SH-SY5Y (cell line): ENCODE results near the gene RARB.

Source experiments
- GATA2 ChIP-seq: IDR thresholded peaks from 2 replicates; pipeline ENCODE4 v1.6.1; 2011; ENCODE audit warnings: mild to moderate bottlenecking, low read depth, low read length
- GATA3 ChIP-seq: IDR thresholded peaks from 2 replicates; pipeline ENCODE4 v1.6.1; 2011; ENCODE audit warnings: low read depth, mild to moderate bottlenecking, low read length, moderate library complexity

Gene RARB

DNA sequence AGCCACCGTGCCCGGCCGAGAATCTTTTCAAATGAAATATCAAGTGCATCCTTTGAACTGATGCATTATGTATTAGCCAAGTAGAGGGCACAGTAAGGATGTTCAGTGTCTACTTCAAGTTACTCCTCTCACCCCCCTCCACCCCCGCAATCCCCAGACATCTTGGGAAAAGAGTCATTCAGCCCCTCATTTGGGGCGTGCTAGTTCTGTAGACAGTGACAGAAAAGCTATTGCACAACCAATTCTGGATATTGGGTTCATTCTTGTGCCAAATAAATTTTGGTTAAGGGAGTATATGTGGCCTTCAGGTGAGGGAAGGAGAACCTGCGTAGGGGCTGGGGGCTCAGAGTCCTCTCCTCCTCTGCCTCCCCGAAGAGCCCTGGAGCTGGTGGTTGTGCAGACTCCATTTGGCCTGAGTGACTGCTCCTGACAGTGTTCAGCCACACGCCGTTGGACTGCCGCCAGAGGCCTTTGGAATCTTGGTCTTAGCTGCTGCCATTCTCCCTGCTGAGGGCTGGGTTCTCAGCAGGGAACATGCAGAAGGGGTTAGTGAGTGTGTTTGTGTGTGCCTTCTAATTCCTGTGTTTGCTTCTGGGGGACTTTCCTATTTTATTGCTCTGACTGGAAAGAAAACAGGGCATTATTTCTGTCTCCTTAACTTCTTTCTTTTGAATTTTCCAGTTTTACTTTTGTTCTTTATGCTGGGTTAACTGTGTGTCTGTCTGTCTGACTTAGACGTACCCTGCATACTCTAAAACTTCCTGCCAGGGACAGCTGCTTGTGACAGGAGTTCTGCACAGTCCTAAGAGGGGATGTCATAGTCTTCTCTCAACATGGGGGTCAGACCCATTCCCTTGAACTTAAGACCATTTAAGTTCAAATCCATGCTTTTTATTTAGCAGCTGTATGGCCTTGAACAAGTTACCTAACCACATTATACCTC is 21.0 kb downstream of the RARB start:
- TF ChIP-seq GATA2 (no peak), GATA3 (no peak)

DNA sequence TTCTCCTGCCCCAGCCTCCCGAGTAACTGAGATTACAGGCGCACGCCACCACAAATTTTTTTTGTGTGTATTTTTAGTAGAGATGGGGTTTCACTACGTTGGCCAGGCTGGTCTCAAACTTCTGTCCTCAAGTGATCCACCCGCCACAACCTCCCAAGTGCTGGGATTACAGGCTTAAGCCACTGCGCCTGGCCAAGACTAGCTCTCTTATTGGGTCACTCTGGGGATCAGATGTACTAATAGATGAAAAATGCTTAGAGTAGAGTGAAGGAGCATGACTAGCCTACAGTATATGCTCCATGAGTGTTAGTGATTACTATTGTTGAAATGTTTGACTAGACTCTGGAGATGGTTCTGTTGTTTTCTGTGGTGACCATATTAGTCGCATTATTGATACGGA is 21.8 kb downstream of the RARB start:
- TF ChIP-seq GATA3, result no peak
- TF ChIP-seq GATA2, result no peak

DNA sequence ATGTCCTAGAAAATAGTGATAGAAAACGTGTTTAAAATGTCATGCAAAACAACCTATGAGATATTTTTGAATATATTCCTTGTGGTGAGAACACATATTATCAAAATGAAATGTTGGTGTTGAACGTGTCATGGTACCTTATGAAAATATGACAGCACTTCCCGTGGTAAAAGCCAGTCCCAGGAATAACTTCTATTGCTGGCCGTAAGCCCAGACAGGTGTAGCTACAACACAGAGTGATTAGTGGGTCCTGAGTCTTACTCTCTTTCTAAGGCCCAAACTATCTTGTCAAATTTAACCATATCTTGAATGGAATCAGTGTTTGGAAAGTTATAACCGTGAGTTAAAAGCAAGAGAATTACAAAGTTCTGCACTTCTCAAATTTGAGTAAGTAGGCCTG is 24.1 kb downstream of the RARB start:
- no peak for TF ChIP-seq GATA2
- no peak for TF ChIP-seq GATA3

DNA sequence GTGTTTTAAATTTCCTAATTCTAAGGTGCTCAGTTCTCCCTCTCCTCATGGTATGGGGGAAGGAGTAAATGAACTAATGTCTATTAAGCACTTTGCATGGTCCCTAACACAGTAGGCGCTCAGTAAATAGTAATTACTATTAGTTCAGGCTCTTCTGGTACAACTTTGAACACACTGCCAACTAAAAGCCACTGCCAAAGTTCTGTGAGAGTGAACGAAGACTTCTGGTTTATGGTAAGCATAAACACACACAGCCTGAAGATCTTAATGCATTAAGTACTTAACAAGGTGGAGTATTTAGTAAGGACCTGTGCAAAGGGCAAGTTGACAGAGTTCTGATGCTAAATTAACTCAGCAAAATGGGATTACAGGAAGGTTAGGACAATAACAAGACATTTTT is 24.7 kb downstream of the RARB start:
- TF ChIP-seq GATA3 (no peak), GATA2 (no peak)

DNA sequence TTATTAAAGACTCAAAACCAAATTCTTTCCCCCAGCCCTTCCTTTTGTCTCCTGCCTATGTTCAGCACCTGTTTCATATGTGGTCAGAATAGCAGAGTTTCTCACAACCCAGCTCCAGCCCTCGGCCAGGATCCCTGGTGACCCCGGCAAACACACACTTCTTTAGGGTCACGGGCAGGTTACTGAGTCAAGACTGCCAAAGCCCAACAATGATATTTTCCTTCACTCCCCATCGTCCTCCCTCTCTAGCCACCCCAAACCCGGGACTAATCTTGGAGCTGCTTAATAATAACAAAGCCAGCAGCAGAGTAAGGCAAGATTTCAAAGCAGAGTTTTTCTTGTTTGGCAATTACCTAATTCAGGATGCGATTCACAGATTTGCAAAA is 25.5 kb downstream of the RARB start:
- TF ChIP-seq GATA3 (no peak), GATA2 (no peak)

DNA sequence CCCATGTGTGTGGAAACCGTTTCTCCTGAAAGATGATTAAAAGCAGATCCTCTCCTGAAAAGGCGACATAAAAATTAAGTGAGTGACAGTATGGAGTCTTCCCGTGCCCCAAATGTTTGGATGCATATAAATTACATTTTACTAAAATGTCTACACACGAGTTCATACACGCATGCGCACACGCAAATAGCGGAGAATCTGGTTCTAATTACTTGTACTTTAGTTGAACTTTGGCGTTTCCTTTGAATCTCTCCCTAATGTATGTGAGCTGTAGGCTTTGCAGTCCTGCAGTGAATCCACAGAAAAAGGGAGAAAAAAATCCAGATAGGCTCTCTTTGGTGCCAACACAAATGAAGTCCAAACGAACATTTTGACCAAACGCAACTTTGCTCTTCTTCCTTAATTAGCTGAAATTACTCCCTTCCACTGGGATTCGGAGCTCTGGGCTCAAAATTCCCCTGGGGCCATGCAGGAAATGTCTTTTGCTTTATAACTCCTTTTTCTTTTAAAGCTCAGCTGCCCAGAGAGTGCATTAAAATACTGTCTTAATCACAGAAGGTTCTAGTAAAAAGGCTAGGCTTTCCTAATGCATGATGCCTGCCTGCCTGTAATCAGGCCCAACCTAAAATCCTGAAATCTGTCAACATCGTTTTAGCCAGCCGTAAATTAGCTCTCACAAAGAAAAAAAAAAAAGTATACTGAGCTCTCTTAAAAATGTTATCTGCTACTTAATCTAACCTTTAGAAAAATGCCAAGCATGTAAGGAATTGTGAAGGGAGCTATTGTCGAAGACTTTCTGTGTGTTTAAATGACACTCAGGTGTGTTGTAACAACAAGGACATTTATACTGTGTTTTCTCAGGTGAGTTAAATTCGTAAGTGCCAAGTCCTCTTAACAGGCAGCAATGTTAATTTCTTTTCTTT is 26.2 kb downstream of the RARB start:
- no peak for TF ChIP-seq GATA2
- no peak; the same call in 1 of the 2 replicates for TF ChIP-seq GATA3

DNA sequence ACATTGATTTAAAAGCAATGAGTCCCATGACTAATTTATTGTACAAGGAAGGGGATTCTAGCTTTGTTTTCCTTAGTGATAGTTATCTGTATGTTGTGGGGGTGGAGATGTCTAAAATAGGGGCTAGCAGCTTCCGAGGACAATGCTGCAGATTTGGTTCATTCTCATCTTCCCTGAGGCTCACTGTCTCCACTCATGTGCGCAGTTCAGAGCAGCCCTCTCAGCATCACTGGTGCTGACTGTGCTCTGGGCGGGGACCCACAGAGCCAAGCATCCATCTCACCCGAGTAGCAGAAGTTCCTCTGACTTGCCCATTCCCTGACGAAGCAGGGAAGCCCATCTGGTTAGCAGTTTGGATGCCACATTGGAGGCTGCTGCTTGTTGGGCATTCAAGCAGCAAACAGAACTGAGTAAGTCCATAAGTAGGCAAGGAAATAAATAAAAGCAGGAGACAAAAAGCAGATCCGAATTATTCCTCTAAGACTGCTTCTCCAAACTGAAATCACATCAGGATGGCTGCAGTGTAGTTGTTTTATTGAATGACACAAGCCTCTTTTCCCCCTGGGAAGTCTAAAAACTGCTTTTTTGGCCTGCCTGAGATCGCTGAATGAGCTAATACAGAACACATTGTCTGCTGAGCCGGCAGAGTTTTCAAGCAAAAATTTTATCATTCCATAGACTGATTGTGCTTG is 27.5 kb downstream of the RARB start:
- TF ChIP-seq GATA2 (peak; percentile 34; the same call in 1 of the 2 replicates), GATA3 (no peak)

DNA sequence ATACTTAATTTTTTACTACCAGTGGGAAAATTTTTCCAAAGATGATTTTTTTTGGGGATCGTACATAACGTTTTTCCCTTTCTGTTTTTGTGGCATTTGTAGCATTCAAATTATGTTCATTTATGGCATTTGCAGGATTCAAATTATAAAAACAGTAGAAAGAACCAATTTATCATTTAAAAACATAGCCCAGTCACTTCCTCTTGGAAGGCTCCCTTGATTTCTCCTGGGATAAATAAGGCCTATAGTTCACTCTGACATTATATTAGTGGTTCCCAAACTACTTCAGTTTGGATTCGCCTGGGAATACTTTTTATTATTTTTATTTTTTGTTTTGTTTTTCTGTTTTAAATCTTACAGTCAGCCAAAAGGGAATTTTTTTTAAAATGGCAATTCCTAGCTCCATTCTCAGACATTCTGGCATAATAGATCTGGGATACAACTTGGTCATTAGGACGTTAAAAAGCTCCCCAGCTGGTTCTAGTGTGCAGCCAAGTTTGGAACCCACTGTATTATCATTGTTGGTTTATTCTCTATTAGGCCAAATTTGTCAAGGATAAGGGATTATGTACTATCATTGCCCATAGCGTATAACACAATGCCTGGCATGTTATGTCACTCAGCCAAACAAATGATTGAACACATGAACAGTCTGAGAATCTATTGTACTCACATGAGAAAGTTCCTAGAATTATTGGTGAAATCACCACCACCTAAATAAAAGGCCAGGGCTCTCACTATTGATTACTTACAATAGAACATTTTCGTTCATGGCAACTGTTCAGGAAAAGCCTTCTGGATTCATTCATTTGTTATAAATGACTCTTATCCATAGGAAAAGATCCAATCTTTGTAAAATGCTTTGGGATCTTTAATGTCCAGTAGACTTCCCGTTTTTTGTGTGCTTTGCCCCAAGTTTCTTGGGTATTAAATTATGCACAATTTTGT is 28.9 kb downstream of the RARB start:
- TF ChIP-seq GATA3, result no peak
- TF ChIP-seq GATA2, result no peak

DNA sequence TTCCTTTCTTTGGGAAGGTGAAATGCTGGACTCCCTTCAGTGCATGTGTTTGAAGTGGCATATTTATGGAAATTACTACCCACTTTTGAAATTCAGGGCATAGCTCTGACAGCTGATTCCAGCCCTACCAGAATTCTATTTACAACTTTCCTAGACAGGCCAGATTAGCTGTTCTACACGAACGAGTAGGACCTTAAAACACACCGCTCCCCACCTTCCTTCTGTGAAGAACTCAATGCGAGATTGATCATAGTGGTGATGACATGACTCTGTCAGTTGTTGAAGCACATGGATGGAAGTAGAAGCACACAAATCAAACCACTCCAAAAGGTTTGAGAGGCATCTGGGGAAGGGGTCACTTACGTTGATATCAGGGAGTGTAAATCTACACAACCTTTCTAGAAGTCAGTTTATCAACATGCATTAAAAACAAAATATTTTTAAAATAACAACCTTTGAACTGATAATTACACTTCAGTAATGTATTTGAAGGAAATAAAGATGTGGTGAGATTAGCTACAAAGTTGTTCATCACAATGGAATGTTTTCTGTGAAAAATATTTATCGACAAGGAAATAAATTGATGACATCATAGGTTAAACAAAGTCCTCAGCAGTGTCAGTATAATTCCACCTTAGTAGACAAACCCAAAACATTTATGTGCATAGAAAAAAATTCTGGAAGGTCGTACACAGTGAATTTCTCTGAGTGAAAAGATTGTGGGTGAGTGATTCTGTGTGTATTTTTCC is 29.8 kb downstream of the RARB start:
- TF ChIP-seq GATA2 (no peak), GATA3 (no peak)

DNA sequence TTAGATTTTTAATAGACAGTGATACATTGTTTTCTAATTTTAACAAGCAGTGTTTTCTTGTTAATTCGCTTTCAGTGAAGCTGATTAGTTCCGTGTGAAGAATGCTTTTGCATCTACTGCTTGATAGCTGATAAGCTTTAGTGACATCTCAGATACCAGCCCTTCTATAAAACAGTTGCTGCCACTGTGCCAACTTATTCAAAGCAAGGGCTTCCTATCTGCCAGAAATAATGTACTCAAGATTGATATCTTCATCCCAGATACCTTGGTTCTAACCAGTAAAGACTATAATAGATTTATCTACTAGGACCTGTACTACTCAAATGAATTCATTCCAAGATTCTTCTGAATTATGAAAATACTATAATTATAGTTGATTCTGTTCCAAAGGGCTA is 30.4 kb downstream of the RARB start:
- TF ChIP-seq GATA3 (peak; percentile 89), GATA2 (peak; percentile 87)

DNA sequence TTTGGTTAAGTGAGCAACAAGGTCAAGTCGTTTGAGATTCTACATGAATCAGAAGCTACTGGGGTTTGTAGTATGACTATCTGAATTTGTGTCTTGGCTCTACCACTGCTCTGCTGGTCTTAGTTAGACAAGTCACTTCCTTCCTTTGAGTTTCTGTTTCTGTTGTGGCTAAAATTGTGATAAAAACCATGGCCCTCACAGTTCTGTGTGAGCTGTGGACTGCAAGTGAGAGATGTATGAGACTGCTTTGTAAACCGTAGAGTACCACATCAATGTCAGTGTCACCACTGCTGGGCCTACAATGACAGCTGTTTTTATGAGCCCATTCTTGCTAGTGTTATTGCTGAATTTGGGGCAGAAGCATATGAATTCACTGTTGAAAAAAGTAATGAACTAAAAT is 32.7 kb downstream of the RARB start:
- TF ChIP-seq GATA2, result no peak
- no peak for TF ChIP-seq GATA3

DNA sequence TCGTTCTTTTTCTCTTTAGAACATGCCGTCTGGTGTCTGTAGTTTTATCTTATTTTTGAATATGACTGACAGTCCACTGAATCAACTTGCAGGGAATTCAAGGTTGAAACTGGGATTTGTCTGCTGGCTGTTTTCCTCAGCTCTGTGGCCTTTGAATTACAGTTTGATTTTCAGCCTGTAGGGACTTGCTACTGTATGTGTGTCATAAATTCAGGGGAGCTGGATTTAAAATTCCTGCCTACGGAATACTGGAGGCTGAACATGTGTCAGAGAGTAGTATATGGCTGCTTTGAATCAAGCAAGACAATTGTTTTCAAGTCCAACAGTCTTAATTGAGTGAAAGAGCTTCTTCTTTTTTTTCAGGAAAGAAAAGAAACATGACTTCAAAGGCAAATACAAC is 33.9 kb downstream of the RARB start:
- TF ChIP-seq GATA3, result no peak
- no peak for TF ChIP-seq GATA2
